DOHH2 (cell line): ENCODE results near the gene STX8.

ENCODE experiments used
- CTCF ChIP-seq: fragments of 200-600 bp; sonication (generic); IDR thresholded peaks from one replicate; pipeline ENCODE4 v1.5.1; 2014; ENCODE audit warnings: antibody characterized with exemption, mild to moderate bottlenecking, low read depth, low read length; ENCODE audit not compliant: poor library complexity, severe bottlenecking
- EZH2phosphoT487 ChIP-seq: fragments of 200-600 bp; sonication (generic); IDR thresholded peaks from 2 replicates; pipeline ENCODE4 v1.6.1; 2017; ENCODE audit warnings: borderline replicate concordance, mild to moderate bottlenecking, antibody characterized with exemption, low read length, moderate library complexity, mixed read lengths

- TF ChIP-seq EZH2phosphoT487 (no peak), CTCF (peak; percentile 62)
Measured at GRCh38 chr17:9402590-9403199, 172.9 kb downstream of the STX8 start.
